ENCODE measurements around the gene GALNT15.

GALNT15 gene

GRCh38 chr3:16222547-16222946, 48.1 kb downstream of the GALNT15 start:
- Histone ChIP-seq H4K20me1 (ENCODE audit: insufficient read depth, low read length) (no peaks in the 10 kb centered on the region), H3K27me3 (ENCODE audit: insufficient read depth, low read length, poor library complexity) (peaks cover 3% of the 10 kb centered on the region), H3K4me1 (ENCODE audit: insufficient read depth, low read length) (no peaks in the 10 kb centered on the region), H3K4me2 (ENCODE audit: insufficient read depth, low read length) (no peak overlapping the region), H3K9me3 (ENCODE audit: insufficient read depth, low read length, severe bottlenecking) (no peaks in the 10 kb centered on the region), H3K9ac (ENCODE audit: low read depth, low read length) (no peak overlapping the region), H3K4me3 (ENCODE audit: low read depth in 1 of 2, low read length in 2 of 2) (no peak overlapping the region), H3K36me3 (ENCODE audit: insufficient read depth, low read length) (no peaks in the 10 kb centered on the region), H3K27ac (ENCODE audit: low read length) (no peak overlapping the region), H2AFZ (ENCODE audit: low read depth, low read length) (no peak overlapping the region), H3K79me2 (ENCODE audit: insufficient read depth, low read length) (no peaks in the 10 kb centered on the region)
- TF ChIP-seq CTCF (IDR thresholded peaks at IDR 0.05; ENCODE audit: borderline replicate concordance, extremely low read depth, low read length, poor library complexity, severe bottlenecking) = no peak
- TF ChIP-seq EZH2 (IDR thresholded peaks at IDR 0.05; ENCODE audit: borderline replicate concordance, low read depth, low read length, severe bottlenecking) = no peak
- no peak for DNase-seq
- ATAC-seq (ENCODE audit: insufficient read depth, low read depth) = no peak

GRCh38 chr3:16224325-16224724, 49.8 kb downstream of the GALNT15 start:
- no peak for ATAC-seq (ENCODE audit: insufficient read depth, low read depth)
- no peak overlapping the region for H3K9ac ChIP-seq (ENCODE audit: low read depth, low read length)
- H3K27me3 ChIP-seq (ENCODE audit: insufficient read depth, low read length, poor library complexity) = no peaks in the 10 kb centered on the region
- H3K4me2 ChIP-seq (ENCODE audit: insufficient read depth, low read length) = no peak overlapping the region
- no peak overlapping the region for H3K4me3 ChIP-seq (ENCODE audit: low read depth in 1 of 2, low read length in 2 of 2)
- no peaks in the 10 kb centered on the region for H3K4me1 ChIP-seq (ENCODE audit: insufficient read depth, low read length)
- no peaks in the 10 kb centered on the region for H3K36me3 ChIP-seq (ENCODE audit: insufficient read depth, low read length)
- no peak for TF ChIP-seq EZH2 (IDR thresholded peaks at IDR 0.05; ENCODE audit: borderline replicate concordance, low read depth, low read length, severe bottlenecking)
- TF ChIP-seq CTCF (IDR thresholded peaks at IDR 0.05; ENCODE audit: borderline replicate concordance, extremely low read depth, low read length, poor library complexity, severe bottlenecking) = no peak
- H3K9me3 ChIP-seq (ENCODE audit: insufficient read depth, low read length, severe bottlenecking) = no peaks in the 10 kb centered on the region
- no peak overlapping the region for H2AFZ ChIP-seq (ENCODE audit: low read depth, low read length)
- H3K79me2 ChIP-seq (ENCODE audit: insufficient read depth, low read length) = no peaks in the 10 kb centered on the region
- no peak for DNase-seq
- no peaks in the 10 kb centered on the region for H4K20me1 ChIP-seq (ENCODE audit: insufficient read depth, low read length)
- H3K27ac ChIP-seq (ENCODE audit: low read length) = no peak overlapping the region

- Histone ChIP-seq H3K9ac (ENCODE audit: low read depth, low read length) (no peak overlapping the region), H3K4me3 (ENCODE audit: low read depth in 1 of 2, low read length in 2 of 2) (no peak overlapping the region), H3K27ac (ENCODE audit: low read length) (no peak overlapping the region), H3K79me2 (ENCODE audit: insufficient read depth, low read length) (no peaks in the 10 kb centered on the region), H3K4me2 (ENCODE audit: insufficient read depth, low read length) (no peak overlapping the region), H4K20me1 (ENCODE audit: insufficient read depth, low read length) (no peaks in the 10 kb centered on the region), H3K4me1 (ENCODE audit: insufficient read depth, low read length) (no peaks in the 10 kb centered on the region), H3K36me3 (ENCODE audit: insufficient read depth, low read length) (no peaks in the 10 kb centered on the region), H3K27me3 (ENCODE audit: insufficient read depth, low read length, poor library complexity) (no peaks in the 10 kb centered on the region), H3K9me3 (ENCODE audit: insufficient read depth, low read length, severe bottlenecking) (no peaks in the 10 kb centered on the region), H2AFZ (ENCODE audit: low read depth, low read length) (no peak overlapping the region)
- no peak for TF ChIP-seq EZH2 (IDR thresholded peaks at IDR 0.05; ENCODE audit: borderline replicate concordance, low read depth, low read length, severe bottlenecking)
- TF ChIP-seq CTCF (IDR thresholded peaks at IDR 0.05; ENCODE audit: borderline replicate concordance, extremely low read depth, low read length, poor library complexity, severe bottlenecking) = no peak
- DNase-seq (no peak), ATAC-seq (ENCODE audit: insufficient read depth, low read depth) (no peak)
These were observed 53.1 kb downstream of the GALNT15 start for GRCh38 chr3:16227566-16227965.

GRCh38 chr3:16229681-16230080, 55.2 kb downstream of the GALNT15 start:
- Histone ChIP-seq H3K27ac (ENCODE audit: low read length) (no peak overlapping the region), H3K79me2 (ENCODE audit: insufficient read depth, low read length) (no peaks in the 10 kb centered on the region), H3K4me1 (ENCODE audit: insufficient read depth, low read length) (no peaks in the 10 kb centered on the region), H3K9ac (ENCODE audit: low read depth, low read length) (no peak overlapping the region), H3K4me2 (ENCODE audit: insufficient read depth, low read length) (no peak overlapping the region), H3K27me3 (ENCODE audit: insufficient read depth, low read length, poor library complexity) (no peaks in the 10 kb centered on the region), H3K4me3 (ENCODE audit: low read depth in 1 of 2, low read length in 2 of 2) (no peak overlapping the region), H2AFZ (ENCODE audit: low read depth, low read length) (no peak overlapping the region), H4K20me1 (ENCODE audit: insufficient read depth, low read length) (no peaks in the 10 kb centered on the region), H3K9me3 (ENCODE audit: insufficient read depth, low read length, severe bottlenecking) (no peaks in the 10 kb centered on the region), H3K36me3 (ENCODE audit: insufficient read depth, low read length) (no peaks in the 10 kb centered on the region)
- TF ChIP-seq EZH2 (IDR thresholded peaks at IDR 0.05; ENCODE audit: borderline replicate concordance, low read depth, low read length, severe bottlenecking) (no peak), CTCF (IDR thresholded peaks at IDR 0.05; ENCODE audit: borderline replicate concordance, extremely low read depth, low read length, poor library complexity, severe bottlenecking) (no peak)
- DNase-seq (no peak), ATAC-seq (ENCODE audit: insufficient read depth, low read depth) (no peak)
